ENCODE data around the gene IKBKG. TPM values are rescaled to one million over a fixed set of nuclear protein-coding genes. Genes with fewer than 3 reads are reported as not detected.
"Not testable (repeated sequence)": the region's sequence is repeated elsewhere in the genome, so short reads cannot be mapped to it uniquely, and the experiment has no call there.

The IKBKG gene
- total and polyA plus RNA-seq, 3 donors from 2014 or later: 27.9 to 38.7 (median 28.1) TPM

DNA sequence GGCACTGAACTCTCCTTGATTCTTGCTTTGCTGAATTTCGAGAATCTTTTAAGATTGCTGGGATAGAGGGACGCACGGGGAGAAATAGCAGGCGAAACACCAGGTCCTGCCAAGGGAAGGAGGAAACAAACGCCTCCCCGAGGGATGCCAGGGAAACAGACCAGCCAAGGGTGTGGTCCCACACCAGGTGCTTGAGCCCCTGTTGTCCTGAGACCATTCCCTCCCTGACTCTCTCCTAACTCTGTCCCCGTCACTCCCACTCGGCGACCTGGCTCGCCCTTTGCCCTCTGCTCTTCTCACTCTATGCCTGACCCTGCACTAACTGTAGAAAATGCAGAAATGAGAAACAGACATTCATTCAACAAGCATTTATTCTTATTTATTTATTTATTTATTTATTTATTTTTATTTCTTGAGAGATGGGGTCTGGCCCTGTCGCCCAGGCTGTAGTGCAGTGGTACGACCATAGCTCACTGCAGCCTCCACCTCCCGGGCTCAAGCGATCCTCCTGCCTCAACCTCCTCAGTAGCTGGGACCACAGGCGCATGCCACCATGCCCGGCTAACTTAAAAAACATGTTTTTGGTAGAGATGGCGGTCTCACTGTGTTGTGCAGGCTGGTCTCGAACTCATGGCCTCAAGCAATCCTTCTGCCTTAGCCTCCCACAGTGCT lies 55.5 kb downstream of the IKBKG start:
- intact Hi-C loops (cut with DNase I; ENCODE audit: low total_unique reads): no loop called here
- Histone ChIP-seq H3K27me3 (no peaks in the 10 kb centered on the region), H3K36me3 (ENCODE audit: low read depth, missing control alignments) (no peaks in the 10 kb centered on the region), H3K27ac (no peak overlapping the region), H3K9me3 (no peaks in the 10 kb centered on the region), H3K4me1 (no peaks in the 10 kb centered on the region), H3K4me3 (no peak overlapping the region)
- DNase-seq: no peak
- 89 to 91% methylated on average over 17 to 18 of the region's 18 CpGs for WGBS, 2 donors
- TF ChIP-seq CTCF (IDR thresholded peaks at IDR 0.05): no peak
- TF ChIP-seq POLR2A (IDR thresholded peaks at IDR 0.05): no peak

GRCh38 chrX:154603438-154604430 lies 56.3 kb downstream of the IKBKG start:
- Histone ChIP-seq H3K9me3 (no peaks in the 10 kb centered on the region), H3K27ac (no peak overlapping the region), H3K36me3 (ENCODE audit: low read depth, missing control alignments) (no peaks in the 10 kb centered on the region), H3K4me3 (no peak overlapping the region), H3K4me1 (no peaks in the 10 kb centered on the region), H3K27me3 (no peaks in the 10 kb centered on the region)
- WGBS, 2 donors: 88 to 91% methylated on average over 8 to 13 of the region's 13 CpGs
- DNase-seq: no peak
- intact Hi-C loops (cut with DNase I; ENCODE audit: low total_unique reads): no loop called here
- no peak for TF ChIP-seq CTCF (IDR thresholded peaks at IDR 0.05)
- TF ChIP-seq POLR2A (IDR thresholded peaks at IDR 0.05): no peak

DNA sequence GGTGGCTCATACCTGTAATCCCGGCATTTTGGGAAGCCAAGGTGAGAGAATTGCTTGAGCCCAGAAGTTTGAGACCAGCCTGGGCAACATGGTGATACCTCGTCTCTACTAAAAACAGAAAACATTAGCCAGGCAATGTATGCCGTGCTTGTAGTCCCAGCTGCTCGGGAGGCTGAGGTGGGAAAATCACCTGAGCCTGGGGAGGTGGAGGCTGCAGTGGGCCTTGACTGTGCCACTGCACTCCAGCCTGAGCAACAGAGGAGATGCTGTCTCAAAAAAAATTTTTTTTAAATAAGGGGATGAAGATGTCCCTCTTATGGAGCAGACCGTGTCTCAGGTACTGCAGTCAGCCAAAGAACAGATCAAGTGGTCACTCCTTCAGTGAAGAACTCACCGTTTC lies 58.1 kb downstream of the IKBKG start:
- Histone ChIP-seq H3K4me3 (no peak overlapping the region), H3K27ac (no peak overlapping the region), H3K27me3 (no peaks in the 10 kb centered on the region), H3K4me1 (no peaks in the 10 kb centered on the region), H3K9me3 (no peaks in the 10 kb centered on the region), H3K36me3 (ENCODE audit: low read depth, missing control alignments) (no peaks in the 10 kb centered on the region)
- intact Hi-C loops (cut with DNase I; ENCODE audit: low total_unique reads): no loop called here
- WGBS, 2 donors: 87 to 89% methylated on average over 4 to 6 of the region's 6 CpGs
- TF ChIP-seq POLR2A (IDR thresholded peaks at IDR 0.05) (no peak), CTCF (IDR thresholded peaks at IDR 0.05) (no peak)
- no peak for DNase-seq

DNA sequence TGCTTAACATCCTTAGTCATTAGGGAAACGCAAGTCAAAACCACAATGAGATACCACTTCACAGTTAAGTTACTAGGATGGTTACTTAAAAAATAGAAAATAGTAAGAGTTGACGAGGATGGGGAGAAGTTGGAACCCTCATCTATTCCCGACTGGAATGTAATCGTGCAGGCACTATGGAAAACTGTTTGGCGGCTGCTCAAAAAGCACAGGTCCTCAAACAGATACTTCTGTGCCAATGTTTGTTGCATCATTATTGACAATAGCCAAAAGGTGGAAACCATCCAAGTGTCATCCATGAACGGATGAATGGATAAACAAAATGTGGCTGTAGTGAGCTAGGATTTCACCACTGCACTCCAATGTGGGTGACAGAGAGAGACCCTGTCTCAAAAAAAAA lies 60.0 kb downstream of the IKBKG start:
- H3K9me3 ChIP-seq: no peaks in the 10 kb centered on the region
- H3K4me3 ChIP-seq: no peak overlapping the region
- DNase-seq: no peak

GRCh38 chrX:154607976-154608375 lies 60.6 kb downstream of the IKBKG start:
- H3K27me3 ChIP-seq; intact Hi-C loops (cut with DNase I; ENCODE audit: low total_unique reads); H3K4me1 ChIP-seq; H3K9me3 ChIP-seq; H3K36me3 ChIP-seq (ENCODE audit: low read depth, missing control alignments); DNase-seq; H3K27ac ChIP-seq; H3K4me3 ChIP-seq: not testable (repeated sequence)
- WGBS, 2 donors: 94 to 100% methylated on average over 3 to 10 of the region's 11 CpGs

More for the DNA sequence above, 60.0 kb downstream of the IKBKG start:
- 84 to 94% methylated on average over 6 of the region's 6 CpGs for WGBS, 2 donors
- TF ChIP-seq POLR2A (IDR thresholded peaks at IDR 0.05) (no peak), CTCF (IDR thresholded peaks at IDR 0.05) (no peak)
- H3K4me1 ChIP-seq: no peaks in the 10 kb centered on the region
- no peak overlapping the region for H3K27ac ChIP-seq
- H3K36me3 ChIP-seq (ENCODE audit: low read depth, missing control alignments): no peaks in the 10 kb centered on the region
- H3K27me3 ChIP-seq: no peaks in the 10 kb centered on the region
- intact Hi-C loops (cut with DNase I; ENCODE audit: low total_unique reads): no loop called here

DNA sequence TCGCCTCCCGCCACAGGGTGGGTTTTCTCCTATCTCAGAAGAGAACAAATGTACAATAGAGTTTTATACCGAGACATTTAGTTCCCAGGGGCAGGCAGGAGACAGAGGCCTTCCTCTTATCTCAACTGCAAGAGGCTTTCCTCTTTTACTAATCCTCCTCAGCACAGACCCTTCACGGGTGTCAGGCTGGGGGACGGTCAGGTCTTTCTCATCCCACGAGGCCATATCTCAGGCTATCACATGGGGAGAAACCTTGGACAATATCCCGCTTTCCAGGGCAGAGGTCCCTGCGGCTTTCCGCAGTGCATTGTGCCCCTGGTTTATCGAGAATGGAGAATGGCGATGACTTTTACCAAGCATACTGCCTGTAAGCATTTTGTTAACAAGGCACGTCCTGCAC lies 61.4 kb downstream of the IKBKG start:
- H3K27ac ChIP-seq; H3K27me3 ChIP-seq; H3K9me3 ChIP-seq; H3K4me1 ChIP-seq; H3K4me3 ChIP-seq; H3K36me3 ChIP-seq (ENCODE audit: low read depth, missing control alignments); intact Hi-C loops (cut with DNase I; ENCODE audit: low total_unique reads); DNase-seq: not testable (repeated sequence)
- WGBS, 2 donors: 60 to 81% methylated on average over 5 to 12 of the region's 12 CpGs

GRCh38 chrX:154611146-154611545 lies 63.7 kb downstream of the IKBKG start:
- H3K4me1 ChIP-seq; H3K27me3 ChIP-seq; H3K9me3 ChIP-seq; H3K36me3 ChIP-seq (ENCODE audit: low read depth, missing control alignments); H3K4me3 ChIP-seq; intact Hi-C loops (cut with DNase I; ENCODE audit: low total_unique reads); H3K27ac ChIP-seq; DNase-seq: not testable (repeated sequence)
- WGBS, 2 donors: 92 to 95% methylated on average over 11 to 12 of the region's 12 CpGs

- H3K36me3 ChIP-seq (ENCODE audit: low read depth, missing control alignments); H3K27me3 ChIP-seq; H3K9me3 ChIP-seq; DNase-seq; H3K4me1 ChIP-seq; H3K27ac ChIP-seq; H3K4me3 ChIP-seq; intact Hi-C loops (cut with DNase I; ENCODE audit: low total_unique reads): not testable (repeated sequence)
- 13% methylated on average over 4 of the region's 12 CpGs; no CpG with 5 or more reads in 1 of the 2 donors for WGBS, 2 donors
These were observed 66.2 kb downstream of the IKBKG start for GRCh38 chrX:154613586-154613985.
